GM20000 (cell line): ENCODE measurements around the gene BAG5.

Experiments
- DNase-seq: peaks from one replicate; pipeline ENCODE4 v3.0.0; 2012; ENCODE audit warnings: low spot score
- TF ChIP-seq, protein P1 (sequence below): IDR thresholded peaks from 2 replicates; pipeline ENCODE4 v1.5.1; 2012; ENCODE audit warnings: mild to moderate bottlenecking, control low read depth; ENCODE audit errors: extremely low read depth, missing control alignments

BAG5 gene

DNA sequence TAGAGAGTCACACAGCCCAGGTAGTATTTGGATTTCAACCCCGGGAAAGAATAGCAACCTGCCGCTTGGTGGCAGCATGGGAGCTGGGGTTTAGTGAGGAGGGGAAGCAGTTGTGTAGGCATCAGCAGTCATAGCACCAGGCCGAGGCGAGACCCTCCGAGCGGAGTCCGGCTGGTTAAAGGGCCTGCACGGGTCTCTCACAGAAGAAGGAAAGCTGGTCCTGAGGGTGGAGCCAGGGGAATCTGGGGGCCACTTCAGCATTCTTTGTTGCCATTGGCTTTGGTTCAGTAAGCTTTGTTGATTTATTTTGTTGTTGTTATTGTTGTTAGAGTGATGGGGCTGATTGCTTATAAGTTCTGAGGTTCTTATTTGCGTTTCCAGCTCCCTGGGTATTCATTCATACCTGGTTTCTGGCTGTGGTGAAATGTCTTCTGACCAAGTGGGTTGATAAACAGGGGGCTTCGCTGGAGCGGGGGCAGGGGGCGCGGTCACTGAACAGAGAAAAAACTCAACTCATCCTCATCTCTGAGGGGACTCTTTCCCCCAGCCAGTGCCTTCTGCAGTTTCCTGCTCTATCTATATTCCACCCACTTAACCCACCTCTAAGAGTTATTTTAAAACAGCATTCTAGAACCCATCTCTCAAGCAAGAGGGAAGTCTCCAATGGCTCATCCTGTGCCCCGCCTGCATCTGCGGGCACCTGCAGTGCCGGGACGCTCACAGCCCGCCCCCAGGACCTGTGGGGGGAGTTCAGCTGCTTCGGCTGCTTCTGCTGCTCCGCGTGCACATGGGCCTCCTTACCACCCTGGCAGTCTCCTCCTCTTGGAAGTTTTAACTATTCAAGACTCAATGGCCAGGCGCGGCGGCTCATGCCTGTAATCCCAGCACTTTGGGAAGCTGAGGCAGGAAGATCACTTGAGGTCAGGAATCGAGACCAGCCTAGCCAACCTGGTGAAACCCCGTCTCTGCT, 51.4 kb downstream of the BAG5 start:
- DNase-seq, result peak; percentile 3
- TF ChIP-seq, protein P1, sequence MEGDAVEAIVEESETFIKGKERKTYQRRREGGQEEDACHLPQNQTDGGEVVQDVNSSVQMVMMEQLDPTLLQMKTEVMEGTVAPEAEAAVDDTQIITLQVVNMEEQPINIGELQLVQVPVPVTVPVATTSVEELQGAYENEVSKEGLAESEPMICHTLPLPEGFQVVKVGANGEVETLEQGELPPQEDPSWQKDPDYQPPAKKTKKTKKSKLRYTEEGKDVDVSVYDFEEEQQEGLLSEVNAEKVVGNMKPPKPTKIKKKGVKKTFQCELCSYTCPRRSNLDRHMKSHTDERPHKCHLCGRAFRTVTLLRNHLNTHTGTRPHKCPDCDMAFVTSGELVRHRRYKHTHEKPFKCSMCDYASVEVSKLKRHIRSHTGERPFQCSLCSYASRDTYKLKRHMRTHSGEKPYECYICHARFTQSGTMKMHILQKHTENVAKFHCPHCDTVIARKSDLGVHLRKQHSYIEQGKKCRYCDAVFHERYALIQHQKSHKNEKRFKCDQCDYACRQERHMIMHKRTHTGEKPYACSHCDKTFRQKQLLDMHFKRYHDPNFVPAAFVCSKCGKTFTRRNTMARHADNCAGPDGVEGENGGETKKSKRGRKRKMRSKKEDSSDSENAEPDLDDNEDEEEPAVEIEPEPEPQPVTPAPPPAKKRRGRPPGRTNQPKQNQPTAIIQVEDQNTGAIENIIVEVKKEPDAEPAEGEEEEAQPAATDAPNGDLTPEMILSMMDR, result no peak

DNA sequence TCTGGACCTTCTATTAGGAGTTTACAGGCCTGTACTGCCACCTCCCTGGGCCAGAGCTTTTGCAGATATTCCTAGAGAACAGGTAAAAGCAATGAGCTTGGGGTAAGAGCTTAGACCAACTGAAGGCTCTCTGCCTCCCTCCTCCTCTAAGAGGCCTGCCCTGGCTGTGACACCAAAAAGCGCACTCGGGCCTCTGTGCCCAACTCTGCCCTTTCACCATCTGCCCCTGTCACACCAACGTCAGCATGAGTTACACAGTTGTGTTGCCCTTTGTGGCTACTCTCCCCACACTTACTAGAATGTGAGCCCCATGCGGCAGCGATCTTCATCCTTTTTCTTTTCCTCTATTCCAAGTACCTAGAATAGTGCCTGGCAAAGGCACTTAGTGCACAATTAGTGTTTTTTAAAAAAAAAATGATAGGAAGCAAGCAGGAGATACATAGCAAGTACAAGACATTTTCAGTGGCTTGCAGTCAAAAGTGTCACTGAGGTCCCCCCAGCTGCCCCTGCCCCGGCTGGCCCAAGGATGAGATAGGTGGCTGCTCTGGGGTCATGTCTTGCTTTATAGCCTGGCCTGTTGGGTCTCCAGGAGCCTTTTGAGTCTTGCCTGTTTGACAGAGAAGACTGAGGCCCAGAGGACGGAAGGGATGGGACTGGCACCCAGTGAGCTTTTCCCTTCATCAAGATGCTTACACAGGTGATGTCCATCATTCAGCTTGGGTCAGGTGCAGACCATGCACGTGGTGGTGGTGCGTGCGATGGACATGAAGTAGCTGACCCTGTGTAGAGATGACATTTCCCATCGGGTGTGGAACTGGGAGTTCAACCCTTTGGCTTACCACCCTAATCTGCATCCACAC, 52.4 kb downstream of the BAG5 start:
- TF ChIP-seq, protein P1, result no peak
- DNase-seq, result peak; percentile 3

DNA sequence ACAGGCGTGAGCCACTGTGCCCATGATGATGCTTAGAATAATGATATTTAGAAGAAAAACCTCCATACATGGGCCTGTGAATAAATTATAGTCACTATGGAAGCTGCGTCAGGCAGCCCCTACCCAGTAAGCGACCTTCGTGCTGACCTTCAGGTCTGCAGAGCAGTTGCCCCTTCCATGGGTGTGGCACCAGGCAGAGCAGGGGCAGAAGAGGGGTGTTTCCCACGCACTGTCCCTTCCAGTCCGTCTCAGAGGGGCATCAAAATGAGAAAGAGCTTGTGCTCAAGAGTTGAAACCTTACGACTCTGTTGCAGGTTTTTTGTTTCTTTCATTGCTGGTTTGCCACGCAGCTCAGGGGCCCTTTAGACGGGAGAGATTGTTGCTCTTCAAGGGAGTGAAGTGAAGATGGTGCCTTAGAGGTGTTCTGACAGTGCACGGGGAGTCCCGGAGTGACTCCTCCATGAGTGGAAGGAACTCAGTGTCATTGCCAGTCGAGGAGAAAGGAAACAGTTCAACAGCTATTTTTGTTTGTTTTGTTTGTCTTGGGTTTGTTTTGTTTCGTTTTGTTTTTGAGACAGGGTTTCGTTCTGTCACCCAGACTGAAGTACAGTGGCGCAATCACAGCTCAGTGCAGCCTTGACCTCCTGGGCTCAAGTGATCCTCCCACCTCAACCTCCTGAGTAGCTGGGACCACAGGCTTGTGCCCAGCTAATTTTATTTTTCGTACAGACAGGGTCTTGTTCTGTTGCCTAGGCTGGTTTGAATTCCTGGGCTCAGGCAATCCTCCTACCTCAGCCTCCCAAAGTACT, 53.7 kb downstream of the BAG5 start:
- TF ChIP-seq, protein P1, result no peak
- DNase-seq, result peak; percentile 3

DNA sequence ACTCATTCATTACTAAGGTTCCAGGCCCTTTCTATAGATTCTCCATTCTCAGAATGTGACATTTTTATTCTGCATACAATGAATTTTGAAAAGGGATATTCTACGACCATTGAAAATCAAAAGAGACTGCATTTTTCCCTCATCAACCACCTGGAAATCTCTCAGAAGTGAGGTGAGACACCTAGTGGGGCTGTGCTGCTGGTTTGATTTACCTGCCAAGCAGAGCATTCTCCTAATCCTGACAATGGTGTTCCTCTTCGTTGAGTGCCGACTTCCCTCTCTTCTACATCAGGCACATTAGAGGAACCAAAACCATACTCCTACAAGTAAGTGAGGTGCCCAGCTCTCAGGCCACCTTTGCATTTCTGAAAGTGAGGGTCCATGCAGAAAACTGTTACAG, 54.7 kb downstream of the BAG5 start:
- peak; percentile 6 for DNase-seq
- TF ChIP-seq, protein P1, result no peak
